NOMO-1 treated with DMSO at 0.1 percent for 48 hours (cell line): ENCODE results near the gene ANGEL2.
"Not testable (repeated sequence)": the region's sequence is repeated elsewhere in the genome, so short reads cannot be mapped to it uniquely, and the experiment has no call there.

Source experiments
- DNase-seq: peaks from one replicate; lab custom pipeline; 2025; ENCODE audit not compliant: unreplicated experiment; lab: John Stamatoyannopoulos, UW

Gene ANGEL2

DNA sequence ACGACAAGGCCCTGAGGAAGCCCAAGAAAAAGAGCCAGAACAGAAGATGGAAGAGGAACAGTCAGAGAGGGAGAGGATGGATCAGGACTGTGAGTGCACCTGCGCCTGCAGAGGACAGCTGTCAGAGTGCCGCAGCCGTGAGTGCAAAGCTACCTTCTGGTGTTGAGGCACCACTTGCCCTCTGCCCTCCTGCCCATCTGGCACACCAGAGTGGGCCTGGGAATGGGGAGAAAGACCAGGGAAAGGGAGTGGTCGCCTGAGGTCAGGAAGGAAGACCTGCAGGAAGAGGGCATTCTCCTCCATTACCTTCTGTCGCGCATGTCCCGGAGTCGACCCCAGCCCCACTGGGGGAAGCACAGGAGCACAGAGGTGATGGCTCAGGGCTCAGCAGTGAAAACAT is 39.1 kb downstream of the ANGEL2 start:
- DNase-seq, result no peak

DNA sequence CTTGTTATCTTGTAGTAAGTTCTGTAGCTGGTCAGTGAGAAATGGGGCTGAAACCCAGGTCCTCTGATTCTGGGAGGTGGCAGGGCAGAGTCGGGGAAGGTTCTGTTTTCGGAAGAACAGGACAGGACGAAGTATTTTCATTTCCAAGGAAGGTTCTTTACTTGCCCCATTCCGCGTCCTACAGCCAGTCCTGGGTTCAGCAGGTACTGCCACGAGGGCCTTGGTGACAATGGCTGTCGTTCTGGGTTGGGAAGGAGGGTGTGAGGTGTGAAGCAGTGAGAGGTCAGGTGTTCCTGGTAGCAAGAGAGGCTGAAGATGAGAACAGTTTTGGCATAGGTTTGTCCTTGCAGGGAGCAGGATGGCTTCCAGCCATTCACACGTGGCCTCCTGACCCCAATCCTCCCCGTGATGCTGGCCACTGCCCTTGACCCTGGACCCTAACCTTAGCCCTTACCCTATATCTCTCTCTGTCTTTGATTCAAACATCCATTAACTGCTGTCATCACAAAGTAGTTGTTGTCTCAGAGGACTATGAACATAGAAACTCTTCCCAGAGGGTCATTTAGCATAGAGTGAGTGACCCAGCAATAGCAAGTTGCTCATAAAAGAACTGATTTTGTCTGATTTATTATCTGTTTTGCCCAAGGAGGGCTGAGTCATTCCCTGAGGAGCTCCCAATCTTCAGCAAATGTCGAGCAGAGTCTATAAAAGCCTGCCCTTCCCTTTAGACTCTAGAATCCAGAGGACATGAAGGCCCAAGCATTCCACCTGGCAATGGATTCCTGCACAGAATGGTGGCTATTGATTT is 40.4 kb downstream of the ANGEL2 start:
- DNase-seq, result no peak

DNA sequence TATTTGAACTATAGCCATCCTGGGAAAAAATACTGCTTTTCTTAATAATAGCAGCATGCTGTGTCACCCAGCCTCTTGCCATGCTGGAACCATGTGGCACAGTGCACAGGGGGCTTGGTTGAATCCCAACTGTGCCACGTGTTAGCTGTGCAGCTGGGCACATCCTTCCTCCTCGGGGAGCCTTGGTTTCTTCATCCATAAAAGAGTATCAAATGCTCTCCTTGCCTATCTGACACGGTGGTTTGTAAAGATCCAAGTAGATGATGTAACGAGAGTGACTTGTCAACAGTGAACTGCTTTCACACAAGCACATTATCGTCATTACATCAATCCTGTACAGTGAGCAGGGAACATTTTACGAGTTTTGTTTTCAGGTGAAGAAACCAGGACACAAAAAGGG is 41.0 kb downstream of the ANGEL2 start:
- DNase-seq, result no peak

DNA sequence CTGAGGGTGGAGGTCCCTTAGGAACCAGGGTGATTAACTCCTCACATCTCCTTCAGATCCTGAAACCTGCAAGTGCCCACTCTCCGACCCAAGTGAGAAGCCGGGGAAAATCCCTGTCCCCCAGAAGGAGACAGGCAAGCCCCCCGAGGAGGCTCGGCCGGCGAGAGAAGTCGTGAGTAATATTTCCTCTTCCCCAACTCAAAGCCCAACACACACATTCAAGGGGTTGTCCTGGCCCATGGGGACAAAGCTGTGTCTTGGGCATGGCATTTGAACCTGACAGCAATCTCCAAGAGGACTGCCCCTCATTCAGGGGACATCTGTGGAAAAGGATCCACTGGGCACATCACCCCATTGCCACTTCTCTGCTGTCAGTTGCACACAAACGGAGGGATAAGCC is 41.8 kb downstream of the ANGEL2 start:
- no peak for DNase-seq

DNA sequence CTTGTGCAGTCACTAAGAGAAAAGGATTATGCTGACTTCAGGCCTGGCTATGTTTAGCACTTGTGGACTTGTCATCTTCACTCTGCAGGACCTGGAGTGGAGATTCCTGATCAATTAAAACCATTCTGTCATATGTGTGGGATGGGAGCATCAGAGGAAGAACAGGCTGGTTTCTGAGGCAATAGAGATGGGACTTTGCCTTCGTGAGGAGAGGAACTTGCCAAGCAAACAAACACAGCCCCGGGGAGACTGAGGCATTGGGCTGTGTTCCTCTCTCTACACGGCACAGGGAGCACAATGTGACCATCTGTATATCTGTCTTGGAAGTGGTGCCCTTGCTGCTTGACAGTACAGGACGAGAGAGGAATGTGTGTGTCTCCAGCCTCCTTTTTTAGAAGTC is 42.2 kb downstream of the ANGEL2 start:
- no peak for DNase-seq

DNA sequence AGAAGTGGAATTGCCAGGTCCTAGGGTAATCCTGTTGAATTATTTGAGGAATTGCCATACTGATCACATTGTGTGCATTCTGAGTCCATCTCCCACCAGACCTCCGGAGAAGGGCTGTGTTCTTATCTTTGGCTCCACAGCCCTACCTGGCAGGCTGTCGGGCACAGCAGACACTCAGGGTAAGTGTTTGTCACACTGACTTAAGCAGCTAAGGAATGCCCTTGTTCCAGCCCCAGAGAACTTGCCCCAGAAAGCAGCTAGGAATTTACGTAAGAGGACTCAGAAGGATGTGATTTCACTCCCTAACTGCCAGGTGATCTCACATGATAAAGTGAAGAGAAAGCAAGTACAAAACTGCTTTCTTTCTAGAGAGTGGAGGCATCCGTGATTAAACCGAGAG is 44.4 kb downstream of the ANGEL2 start:
- no peak for DNase-seq

DNA sequence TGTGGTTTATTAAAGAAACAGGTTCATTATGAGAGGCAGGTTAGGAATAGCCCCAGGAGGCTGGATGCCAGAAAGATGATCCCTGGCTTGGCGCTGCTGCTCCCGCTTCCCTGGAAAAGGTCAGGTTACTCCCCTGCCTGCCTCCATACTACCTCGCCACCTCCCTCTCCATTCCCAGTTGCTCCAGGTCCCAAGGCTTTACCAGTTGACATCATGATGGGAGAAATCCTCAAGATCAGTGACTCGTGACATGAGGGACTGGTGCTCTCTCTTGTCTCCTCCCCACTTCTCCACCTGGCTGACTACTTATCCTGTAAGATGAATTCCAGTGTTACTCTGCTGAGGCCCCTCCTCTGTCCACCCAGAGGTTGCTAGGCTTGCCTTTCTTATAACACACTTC is 45.6 kb downstream of the ANGEL2 start:
- no peak for DNase-seq

DNA sequence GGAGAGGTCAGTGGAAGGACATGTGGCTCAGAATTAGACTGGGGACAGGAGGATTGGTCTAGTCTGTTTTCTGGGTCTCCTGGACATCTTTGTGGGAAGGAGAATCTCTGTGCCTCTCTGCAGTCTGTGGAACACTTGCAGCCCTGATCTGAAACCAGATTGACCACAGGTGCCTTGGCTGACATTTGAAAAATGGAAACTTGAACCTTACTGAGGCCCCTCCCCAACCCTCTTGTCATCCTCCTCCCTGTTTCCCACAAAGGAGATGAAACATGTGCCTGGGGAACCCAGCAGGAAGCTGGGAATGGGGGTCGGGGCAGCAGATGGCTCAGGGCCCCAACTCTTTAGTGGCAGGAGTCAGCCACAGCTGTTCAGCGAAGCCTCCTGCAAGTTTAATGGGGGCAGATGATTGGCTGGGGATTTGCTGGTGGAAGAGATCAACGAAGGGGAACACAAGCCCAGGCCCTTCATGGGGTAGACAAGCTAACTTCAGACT is 47.3 kb downstream of the ANGEL2 start:
- DNase-seq, result no peak

DNA sequence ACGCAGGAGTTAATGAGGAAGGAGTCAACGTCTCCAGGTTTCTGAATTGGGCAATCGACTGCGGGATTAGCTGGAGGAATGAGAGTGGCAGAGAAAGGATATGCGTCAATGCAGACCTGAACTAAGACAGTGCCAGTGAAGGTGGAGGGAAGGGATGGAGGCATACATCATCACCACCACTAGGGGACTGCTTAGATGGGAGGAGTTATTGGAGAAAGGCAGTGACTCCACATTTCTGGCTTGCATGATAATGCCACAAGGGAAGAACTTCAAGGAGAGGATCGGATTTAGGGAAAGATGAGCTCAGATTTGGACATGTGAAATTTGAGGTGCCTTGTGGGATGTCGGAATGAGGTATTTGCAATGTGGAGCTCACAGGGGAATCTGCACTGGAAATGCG is 47.9 kb downstream of the ANGEL2 start:
- DNase-seq, result peak; percentile 19

DNA sequence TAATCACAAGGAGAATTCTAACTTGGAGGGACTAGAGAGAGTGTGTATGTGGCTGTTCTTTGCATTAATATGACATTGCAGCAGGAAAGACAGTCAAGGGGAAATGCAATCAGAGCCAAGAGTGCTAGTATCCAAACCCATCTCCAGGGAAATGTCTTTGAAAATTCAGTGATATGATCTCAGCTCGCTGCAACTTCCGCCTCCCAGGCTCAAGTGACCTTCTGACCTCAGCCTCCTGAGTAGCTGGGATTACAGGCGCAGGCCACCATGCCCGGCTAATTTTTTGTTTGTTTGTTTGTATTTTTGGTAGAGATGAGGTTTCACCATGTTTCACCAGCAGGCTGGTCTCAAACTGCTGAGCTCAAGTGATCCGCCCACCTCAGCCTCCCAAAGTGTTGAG is 49.1 kb downstream of the ANGEL2 start:
- DNase-seq, result no peak

DNA sequence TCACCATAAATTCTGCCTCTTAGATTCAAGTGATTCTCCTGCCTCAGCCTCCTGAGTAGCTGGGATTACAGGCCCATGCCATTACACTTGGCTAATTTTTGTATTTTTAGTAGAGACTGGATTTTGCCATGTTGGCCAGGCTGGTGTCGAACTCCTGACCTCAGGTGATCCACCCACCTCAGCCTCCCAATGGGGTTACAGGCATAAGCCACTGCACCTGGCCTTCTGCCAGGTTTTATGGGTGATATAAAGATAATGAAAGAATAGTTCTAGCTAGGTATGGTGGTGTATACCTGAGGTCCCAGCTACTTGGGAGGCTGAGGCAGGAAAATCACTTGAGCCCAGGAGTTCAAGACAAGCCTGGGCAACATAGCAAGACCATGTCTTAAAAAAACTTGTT is 50.7 kb downstream of the ANGEL2 start:
- DNase-seq, result not testable (repeated sequence)

DNA sequence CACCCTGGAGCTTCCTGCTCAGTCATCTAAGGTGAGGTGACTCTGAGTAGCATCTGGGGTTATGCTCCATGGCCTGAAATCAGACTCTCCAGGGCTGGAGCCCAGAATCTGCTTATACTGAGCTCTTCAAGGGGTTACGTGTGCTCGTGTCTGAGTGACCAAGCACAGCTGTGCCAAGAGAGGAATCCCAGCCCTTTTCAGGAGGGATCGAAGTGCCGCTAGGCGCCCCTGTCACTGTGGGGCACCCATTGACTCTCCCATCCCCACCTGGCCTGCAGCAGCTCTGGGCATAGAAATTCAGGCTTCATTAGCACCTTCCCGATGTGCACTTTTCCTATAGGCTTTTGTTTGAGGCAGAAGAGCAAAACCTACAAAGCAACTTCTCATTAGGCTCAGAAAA is 51.6 kb downstream of the ANGEL2 start:
- no peak for DNase-seq

DNA sequence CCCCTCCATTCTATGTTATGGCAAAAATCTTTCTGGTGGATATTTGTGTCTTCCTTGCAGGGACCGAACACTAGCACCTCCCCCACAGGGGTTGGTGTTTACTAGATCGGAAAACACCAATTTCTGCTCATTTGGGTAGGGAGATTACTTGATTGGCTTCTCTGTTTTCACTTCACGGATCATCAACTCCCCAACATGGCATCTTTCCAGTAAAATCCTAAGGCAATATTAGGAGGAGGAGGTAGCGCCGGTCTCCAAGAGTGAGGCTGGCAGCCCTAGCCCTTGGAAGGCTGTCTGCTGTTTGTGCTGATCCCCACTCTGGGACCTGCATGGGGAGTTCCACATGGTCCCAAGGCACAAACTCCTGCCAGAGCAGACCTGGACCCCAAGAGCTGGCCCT is 53.2 kb downstream of the ANGEL2 start:
- no peak for DNase-seq

DNA sequence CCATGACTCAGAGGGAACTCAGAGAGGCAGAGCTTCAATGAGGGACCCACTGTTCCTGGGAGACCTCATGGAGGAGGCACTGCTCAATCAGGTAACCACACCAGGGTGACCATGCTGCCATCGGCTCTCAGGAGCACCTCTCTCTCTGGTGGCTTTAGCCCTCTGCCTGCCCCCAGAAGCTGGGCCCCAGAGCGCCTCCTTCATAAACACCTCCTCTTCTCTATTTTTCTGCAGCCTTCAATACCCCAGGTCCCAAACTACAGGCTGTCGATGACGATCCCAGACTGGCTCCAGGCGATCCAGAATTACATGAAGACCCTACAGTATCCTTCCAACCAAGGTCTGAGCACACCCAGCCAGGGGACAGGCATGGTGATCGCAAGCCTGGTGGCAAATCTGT is 54.7 kb downstream of the ANGEL2 start:
- DNase-seq, result no peak

DNA sequence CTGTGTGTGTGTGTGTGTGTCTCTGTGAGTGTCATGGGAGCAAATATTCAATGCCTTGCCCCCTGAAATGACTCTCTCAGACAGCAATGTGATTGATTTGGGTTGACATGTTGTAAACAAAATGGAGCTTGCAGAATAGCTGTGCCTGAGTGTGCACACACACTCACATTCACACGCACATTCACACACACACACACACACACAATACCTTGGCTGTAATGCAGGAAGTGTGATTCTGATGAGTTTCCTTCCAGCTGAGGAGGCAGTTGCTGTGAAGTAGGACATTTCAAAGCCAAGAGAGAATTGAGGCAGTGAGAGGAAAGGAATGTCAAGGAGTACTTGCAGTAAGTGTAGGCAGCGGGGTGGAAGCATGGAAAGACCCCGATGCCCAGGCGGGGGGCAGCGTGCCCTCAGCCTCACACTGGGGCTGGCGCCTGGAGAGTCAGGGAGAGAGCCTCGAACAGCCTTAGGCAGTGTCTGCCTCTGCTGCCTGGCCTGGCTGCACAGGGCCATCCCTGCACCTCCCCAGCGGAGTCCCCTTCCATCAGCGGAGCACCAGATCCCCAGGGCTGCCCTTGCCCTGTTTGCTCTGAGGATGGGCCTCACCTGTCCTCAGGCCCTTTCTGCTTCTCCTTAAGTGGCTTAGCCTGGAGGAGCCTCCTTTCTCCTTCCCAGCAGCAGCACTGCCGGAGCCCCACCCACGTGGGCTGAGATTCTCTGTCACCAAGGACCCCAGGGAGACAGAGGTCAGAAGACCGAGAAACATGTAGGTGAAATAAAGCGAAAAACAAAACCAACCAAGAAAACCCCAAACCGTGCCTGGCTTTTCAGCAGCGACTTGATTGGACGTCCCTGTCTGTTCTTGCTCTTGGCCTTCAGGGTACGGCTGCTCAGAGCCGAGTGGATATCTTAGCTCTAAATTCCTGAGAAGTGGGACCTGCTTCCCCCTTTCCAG is 56.1 kb downstream of the ANGEL2 start:
- no peak for DNase-seq

DNA sequence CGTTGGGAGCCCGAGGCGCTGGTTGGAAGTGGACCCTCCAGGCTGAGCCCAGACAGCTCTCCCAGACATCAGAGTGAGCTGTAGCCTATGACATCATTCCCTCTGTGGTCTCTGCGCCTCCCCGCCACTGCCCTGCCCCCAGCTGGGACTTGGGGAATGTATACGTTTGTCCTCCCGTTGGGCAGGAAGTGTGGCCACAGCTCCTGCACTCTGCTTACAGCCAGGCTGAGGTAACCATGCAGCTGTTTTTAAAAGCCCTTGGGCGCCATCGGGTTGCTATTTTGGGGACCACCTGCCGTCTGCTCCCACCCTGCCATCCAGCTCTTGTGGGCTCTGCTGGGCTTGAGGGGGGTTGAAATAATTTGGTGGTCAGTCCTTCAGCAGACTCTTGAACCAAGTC is 57.5 kb downstream of the ANGEL2 start:
- no peak for DNase-seq

DNA sequence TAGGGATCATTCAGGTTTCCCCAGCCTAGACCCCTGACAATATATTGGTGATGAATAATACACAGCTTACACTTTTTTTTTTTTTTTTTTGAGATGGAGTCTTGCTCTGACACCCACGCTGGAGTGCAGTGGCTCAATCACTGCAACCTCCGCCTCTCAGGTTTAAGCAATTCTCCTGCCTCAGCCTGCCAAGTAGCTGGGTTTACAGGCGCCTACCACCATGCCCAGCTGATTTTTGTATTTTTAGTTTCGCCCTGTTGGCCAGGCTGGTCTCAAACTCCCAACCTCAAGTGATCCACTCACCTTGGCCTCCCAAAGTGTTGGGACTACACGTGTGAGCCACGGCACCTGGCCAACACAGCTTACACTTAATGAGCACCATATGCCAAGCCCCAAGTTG is 58.1 kb downstream of the ANGEL2 start:
- no peak for DNase-seq

DNA sequence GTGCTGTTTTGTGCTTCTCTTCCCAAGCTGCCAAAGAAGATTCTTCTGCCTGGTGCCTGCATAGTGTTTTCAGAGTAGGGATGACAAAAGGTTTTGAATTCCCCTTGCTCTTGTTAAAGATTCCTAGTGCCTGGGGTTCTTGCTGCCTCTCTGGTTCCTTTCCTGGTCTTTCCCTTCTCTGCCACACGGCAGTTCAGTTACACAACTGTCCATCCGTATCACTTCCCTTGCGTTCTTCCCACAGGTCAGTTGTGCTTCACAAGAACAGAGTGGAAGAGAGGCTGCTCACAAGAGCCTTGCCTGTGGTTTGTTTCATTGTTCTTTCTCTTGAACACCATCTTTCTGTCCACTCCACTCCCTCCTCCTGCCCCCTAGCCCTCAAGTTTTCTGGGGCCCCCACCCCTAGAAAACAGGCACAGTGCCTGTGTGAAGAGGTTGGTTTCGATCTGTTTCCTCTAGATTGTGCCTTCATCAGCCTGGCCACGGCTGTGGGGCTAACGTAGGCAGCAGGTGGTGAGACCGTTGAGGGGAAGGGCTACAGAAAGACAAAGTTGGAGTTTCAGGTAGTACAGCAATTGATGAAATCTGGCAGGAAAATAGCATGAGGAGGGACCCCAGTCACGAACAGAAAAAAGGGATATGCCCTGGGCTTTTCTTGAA is 59.6 kb downstream of the ANGEL2 start:
- DNase-seq, result no peak

DNA sequence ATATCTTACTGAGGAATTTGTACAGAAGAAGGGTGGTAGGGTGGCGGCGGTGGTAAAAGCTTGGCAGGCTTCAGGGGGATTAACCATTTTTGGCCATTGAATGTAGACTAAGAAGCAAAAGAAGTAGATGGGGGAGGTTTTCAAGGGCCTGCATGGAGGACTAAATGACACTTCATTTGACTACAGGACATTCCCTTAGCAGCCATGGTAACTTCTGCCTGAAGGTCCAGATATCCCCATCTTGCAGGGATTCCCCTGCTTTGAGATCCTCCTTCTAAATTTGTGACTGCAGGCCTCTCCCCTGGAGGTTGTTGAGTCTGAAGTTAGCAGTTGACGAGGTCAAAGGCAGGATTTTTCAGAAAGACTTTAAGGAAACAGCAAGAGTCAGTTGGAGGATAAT is 60.6 kb downstream of the ANGEL2 start:
- DNase-seq, result no peak

DNA sequence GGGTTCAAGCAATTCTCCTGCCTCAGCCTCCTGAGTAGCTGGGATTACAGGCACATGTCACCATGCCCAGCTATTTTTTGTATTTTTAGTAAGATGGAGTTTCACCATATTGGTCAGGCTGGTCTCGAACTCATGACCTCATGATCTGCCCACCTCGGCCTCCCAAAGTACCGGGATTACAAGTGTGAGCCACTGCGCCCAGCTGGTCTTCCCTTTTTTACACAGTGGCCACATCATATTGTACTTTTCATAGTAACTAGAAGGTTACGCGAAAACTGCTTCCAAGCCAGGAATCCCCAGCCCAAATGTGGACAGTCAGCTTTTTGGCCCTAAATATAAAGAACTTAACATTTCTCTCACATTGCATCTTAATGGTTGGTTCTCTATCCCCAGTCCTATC is 61.2 kb downstream of the ANGEL2 start:
- no peak for DNase-seq

DNA sequence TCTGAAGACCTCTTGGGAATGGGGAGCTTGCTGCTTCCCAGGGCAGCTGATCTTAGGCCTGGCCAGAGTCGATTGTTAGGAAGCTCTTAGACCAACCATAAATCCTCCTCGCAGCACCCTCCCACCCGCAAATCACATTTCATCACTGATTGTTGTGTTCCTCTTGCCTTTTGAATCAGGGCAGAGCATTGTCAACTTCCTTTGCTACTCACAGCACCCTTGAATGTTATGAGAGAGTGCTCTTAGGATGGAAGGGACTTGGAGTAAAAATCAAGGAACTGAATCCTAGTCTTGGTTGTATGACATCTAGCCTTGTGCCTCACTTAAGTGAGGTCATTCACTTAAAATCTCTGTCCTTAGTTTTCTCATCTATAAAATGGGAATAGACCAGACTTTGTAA is 62.3 kb downstream of the ANGEL2 start:
- no peak for DNase-seq

DNA sequence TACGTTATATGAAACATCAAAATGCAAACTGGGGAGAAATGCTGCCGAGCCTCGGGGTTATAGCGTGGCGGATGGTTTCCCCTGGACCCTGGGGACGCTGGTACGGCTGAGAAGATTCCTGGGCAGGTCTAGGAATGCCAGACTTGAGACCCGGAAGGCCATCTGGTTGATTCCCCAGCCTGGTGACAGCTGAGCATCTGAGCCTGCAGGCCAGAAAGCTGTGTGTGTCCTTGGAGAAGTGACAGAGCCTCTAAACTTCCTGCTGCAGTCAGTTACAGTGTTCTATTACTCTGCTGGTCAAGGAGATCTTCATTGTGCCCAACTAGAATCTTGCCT is 63.1 kb downstream of the ANGEL2 start:
- no peak for DNase-seq
